Peyer's patch (tissue), 4 donors: Measurements from ENCODE around the gene ATXN1.

Experiments used
- POLR2A ChIP-seq, 2 donors: fragments of 450-650 bp; IDR thresholded peaks; one replicate each; pipeline ENCODE4 v1.5.1; 2017; ENCODE audit warnings: antibody characterized with exemption in 2 of 2, mild to moderate bottlenecking in 2 of 2, moderate library complexity in 2 of 2
- TF ChIP-seq, protein P1 (sequence below), 6 experiments: fragments of 450-650 bp in 4 of 6; fragments of 200-600 bp in 2 of 6; sonication (generic) in 1 of 6; IDR thresholded peaks; one replicate each; pipeline ENCODE4 v1.5.1; 2017 to 2019; ENCODE audit warnings: antibody characterized with exemption in 6 of 6, mild to moderate bottlenecking in 3 of 6, moderate library complexity in 1 of 6

DNA sequence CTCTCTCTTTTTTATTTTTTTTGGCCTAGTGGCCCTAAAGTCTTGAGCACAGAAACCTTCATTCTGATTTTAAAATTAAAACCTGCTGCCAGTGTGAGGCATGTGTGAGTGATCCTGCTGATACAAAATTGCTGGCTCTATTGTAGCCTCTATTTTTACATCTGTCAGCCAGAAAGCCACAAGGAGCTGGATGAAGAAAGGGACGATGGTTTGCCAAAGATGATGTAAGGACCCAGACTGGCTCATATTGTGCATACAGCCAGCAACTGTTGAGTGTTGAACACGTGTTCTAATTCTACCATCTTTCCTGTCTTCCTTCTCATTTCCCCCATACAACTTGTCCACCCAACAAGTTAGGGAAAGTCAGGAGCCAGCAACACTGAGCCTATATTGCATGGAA is 40.8 kb upstream of the ATXN1 start:
- TF ChIP-seq, protein P1, sequence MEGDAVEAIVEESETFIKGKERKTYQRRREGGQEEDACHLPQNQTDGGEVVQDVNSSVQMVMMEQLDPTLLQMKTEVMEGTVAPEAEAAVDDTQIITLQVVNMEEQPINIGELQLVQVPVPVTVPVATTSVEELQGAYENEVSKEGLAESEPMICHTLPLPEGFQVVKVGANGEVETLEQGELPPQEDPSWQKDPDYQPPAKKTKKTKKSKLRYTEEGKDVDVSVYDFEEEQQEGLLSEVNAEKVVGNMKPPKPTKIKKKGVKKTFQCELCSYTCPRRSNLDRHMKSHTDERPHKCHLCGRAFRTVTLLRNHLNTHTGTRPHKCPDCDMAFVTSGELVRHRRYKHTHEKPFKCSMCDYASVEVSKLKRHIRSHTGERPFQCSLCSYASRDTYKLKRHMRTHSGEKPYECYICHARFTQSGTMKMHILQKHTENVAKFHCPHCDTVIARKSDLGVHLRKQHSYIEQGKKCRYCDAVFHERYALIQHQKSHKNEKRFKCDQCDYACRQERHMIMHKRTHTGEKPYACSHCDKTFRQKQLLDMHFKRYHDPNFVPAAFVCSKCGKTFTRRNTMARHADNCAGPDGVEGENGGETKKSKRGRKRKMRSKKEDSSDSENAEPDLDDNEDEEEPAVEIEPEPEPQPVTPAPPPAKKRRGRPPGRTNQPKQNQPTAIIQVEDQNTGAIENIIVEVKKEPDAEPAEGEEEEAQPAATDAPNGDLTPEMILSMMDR (IDR thresholded peaks at IDR 0.05), result no peak
- TF ChIP-seq POLR2A (IDR thresholded peaks at IDR 0.05), result no peak
